SH-SY5Y (cell line): ENCODE measurements around the gene PRMT5.

Experiments used
- GATA2 ChIP-seq: IDR thresholded peaks from 2 replicates; pipeline ENCODE4 v1.6.1; 2011; ENCODE audit warnings: mild to moderate bottlenecking, low read depth, low read length
- GATA3 ChIP-seq: IDR thresholded peaks from 2 replicates; pipeline ENCODE4 v1.6.1; 2011; ENCODE audit warnings: low read depth, mild to moderate bottlenecking, low read length, moderate library complexity

DNA sequence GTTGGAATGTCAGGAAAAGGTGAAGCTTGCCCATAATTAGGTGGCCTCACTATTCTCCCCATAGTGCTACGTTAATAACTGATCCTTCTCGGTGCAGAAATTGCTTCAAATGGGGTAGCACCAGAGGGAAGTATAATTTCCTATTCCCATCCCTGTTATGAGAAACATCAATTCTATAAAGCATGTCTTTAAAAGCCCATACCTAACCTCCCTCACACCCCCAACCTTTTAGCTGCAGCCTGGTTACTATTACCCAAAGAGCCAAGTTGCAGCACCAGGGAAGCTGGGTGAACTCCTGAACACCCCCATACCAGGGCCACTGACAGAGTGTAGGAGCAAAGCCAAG is 25.5 kb downstream of the PRMT5 start:
- no peak for TF ChIP-seq GATA3
- no peak for TF ChIP-seq GATA2
